D341Med (cell line): ENCODE measurements around the gene ARHGAP32.
A peak's percentile ranks its signal among the peaks of the same experiment; 100 is the strongest.
"Not testable (repeated sequence)": the region's sequence is repeated elsewhere in the genome, so short reads cannot be mapped to it uniquely, and the experiment has no call there.

ENCODE experiments used
- DNase-seq: peaks from one replicate; pipeline ENCODE4 v3.0.0; 2012; ENCODE audit warnings: low spot score

ARHGAP32 gene

GRCh38 chr11:129202646-129203045, 10.5 kb upstream of the ARHGAP32 start:
- DNase-seq = no peak

GRCh38 chr11:129195682-129196081, 3.6 kb upstream of the ARHGAP32 start:
- no peak for DNase-seq

GRCh38 chr11:129191649-129192048, 476 bp downstream of the ARHGAP32 start:
- no peak for DNase-seq

- no peak for DNase-seq
These were observed 2.0 kb downstream of the ARHGAP32 start for GRCh38 chr11:129190087-129190486.

- no peak for DNase-seq
These were observed 2.5 kb downstream of the ARHGAP32 start for GRCh38 chr11:129189646-129190045.

- DNase-seq = not testable (repeated sequence)
These were observed 7.0 kb downstream of the ARHGAP32 start for GRCh38 chr11:129185082-129185481.

- no peak for DNase-seq
These were observed 7.5 kb downstream of the ARHGAP32 start for GRCh38 chr11:129184581-129184980.

- DNase-seq = no peak
These were observed 24.8 kb downstream of the ARHGAP32 start for GRCh38 chr11:129167315-129167714.

GRCh38 chr11:129163714-129164164, 28.4 kb downstream of the ARHGAP32 start:
- no peak for DNase-seq

GRCh38 chr11:129157080-129157479, 35.0 kb downstream of the ARHGAP32 start:
- DNase-seq = not testable (repeated sequence)

- no peak for DNase-seq
These were observed 36.4 kb downstream of the ARHGAP32 start for GRCh38 chr11:129155745-129156144.

- no peak for DNase-seq
These were observed 43.6 kb downstream of the ARHGAP32 start for GRCh38 chr11:129148487-129148886.

- DNase-seq = no peak
These were observed 45.9 kb downstream of the ARHGAP32 start for GRCh38 chr11:129146191-129146590.

- DNase-seq = no peak
These were observed 46.8 kb downstream of the ARHGAP32 start for GRCh38 chr11:129145276-129145675.

GRCh38 chr11:129144256-129144655, 47.9 kb downstream of the ARHGAP32 start:
- no peak for DNase-seq

GRCh38 chr11:129143335-129143734, 48.8 kb downstream of the ARHGAP32 start:
- DNase-seq = peak; percentile 24

- no peak for DNase-seq
These were observed 50.2 kb downstream of the ARHGAP32 start for GRCh38 chr11:129141748-129142523.

GRCh38 chr11:129131316-129131715, 60.8 kb downstream of the ARHGAP32 start:
- no peak for DNase-seq

- DNase-seq = not testable (repeated sequence)
These were observed 63.1 kb downstream of the ARHGAP32 start for GRCh38 chr11:129128881-129129620.

GRCh38 chr11:129119036-129119435, 73.1 kb downstream of the ARHGAP32 start:
- no peak for DNase-seq

- DNase-seq = peak; percentile 64
These were observed 74.4 kb downstream of the ARHGAP32 start for GRCh38 chr11:129117595-129118350.
